ENCODE results near the gene CENPQ.
A peak's percentile ranks its signal among the peaks of the same experiment; 100 is the strongest.
"Not testable (repeated sequence)": the region's sequence is repeated elsewhere in the genome, so short reads cannot be mapped to it uniquely, and the experiment has no call there.

The CENPQ gene

GRCh38 chr6:49462927-49463611, at the start of gene CENPQ, which contains the start of gene MMUT:
TSS of gene CENPQ (plus strand) at chr6:49463370. CDS start at chr6:49470177, 6,807 bp downstream.
TSS of gene MMUT (minus strand) at chr6:49463253. CDS start at chr6:49459466, 3,787 bp downstream.
- DNase-seq, result peak; percentile 89 to 98

DNA sequence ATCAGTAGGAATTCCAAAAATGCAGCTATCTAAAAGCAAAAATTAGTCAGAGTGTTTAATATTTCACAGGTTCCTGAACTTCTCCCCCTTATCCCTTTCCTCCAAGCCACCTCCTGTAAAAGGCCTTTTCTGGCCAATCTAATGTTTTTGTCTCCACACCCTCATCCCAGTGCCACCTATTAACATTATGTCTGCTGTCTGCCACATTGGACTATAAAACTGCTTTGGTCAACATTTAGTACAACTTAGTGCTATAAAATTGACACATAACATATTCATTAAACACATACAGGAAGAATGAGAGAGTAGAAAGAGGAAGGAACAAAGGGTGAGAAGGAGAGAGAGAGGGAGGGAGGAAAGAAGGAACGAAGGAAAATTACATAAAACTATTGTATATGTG, 47.8 kb upstream of the CENPQ start:
- DNase-seq, result no peak

DNA sequence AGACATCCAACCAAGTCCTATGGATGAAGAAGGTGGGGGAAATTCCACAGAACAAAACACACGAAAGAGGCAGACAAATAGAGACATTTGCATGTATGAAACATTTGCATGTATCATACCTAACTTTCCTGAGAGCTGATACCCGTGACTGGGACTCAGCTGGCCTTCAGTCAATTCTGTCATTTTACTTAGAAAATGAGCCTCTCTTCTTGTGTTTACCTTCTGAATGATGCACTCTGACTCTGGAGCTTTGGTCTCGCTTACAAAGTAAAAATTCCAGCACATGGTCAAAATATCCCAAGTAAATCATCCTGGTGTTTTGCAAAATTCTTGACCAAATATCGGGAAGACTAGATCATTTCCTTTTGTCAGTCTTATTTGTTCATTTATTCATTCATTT, 47.0 kb upstream of the CENPQ start:
- peak; percentile 44 to 62 for DNase-seq

- DNase-seq, result peak; percentile 5 to 32
Observed at GRCh38 chr6:49423817-49424216, 39.4 kb upstream of the CENPQ start.

GRCh38 chr6:49430187-49430586, 33.0 kb upstream of the CENPQ start:
- no peak for DNase-seq

DNA sequence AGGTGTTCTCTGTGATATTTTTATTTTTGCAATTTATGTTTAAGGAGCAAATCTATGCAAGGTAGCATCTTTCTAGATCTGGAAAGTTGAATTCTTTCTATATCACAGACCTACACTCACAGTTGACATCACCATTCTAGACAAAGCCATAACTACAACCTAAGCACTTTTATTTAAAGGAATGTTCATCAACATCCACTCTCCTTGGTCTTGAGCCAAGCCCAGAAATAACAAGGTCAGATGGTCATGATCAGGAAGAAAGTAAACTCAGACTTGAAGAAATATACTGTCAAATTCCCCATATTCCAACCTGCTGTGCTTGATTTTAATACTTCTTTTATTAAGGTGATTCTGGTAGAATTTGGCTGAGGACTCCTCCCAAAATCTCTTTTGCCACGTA, 32.3 kb upstream of the CENPQ start:
- DNase-seq, result no peak

DNA sequence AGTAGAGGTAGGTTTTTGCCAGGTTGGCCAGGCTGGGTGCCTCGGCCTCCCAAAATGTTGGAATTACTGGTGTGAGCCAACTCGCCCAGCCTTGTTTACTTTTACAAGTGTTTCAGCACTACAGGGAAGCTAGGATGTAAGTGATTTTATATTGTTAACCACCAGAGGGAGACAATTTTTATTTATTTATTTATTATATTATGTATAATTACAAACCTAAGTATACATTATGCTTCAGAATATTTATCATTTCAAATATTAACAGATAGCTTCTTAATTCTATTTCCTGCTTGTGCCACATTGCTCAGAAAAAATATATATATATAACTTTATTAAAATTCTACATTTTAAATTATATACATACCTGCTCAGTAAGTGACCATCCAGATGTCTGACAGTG, 9.9 kb upstream of the CENPQ start:
- peak in 1 of 2 experiments; percentile 14 for DNase-seq

GRCh38 chr6:49454787-49455709, 8.1 kb upstream of the CENPQ start:
- DNase-seq, result no peak

DNA sequence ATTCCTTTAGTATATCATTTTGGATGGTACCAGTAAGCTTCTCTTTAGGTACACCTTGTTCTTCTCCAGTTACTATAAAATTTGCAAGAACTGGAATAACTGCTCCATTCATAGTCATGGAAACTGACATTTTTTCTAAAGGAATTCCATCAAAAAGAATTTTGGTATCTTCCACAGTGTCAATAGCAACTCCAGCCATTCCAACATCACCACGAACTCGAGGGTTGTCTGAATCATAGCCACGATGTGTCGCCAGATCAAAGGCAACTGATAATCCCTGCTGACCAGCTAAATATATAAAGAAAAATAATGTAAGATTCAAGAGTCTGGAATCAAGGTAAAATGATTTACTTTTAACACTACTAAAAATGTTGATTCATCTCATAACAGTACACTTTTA, 5.4 kb upstream of the CENPQ start:
- DNase-seq, result no peak

DNA sequence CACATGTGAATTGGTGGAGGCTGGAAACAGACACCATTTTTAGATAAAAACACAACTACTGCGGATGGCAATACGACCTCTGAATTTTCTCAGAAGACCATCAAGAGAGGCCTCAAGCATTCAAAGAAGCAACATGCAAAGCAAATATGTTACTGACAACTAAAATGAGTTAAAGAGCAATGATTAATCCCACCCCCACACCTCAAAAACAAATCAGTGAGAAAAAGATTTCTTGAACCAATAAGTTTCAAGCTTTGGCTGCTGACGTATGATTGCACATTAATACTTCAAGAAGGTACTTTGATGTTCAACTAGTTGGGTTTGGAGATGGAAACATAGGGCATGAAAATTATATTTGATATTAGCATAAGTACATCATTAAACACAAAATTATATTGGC, 1.1 kb upstream of the CENPQ start:
- DNase-seq, result no peak

GRCh38 chr6:49462599-49462926, 607 bp upstream of the CENPQ start:
- peak in 1 of 2 experiments; percentile 26 for DNase-seq

DNA sequence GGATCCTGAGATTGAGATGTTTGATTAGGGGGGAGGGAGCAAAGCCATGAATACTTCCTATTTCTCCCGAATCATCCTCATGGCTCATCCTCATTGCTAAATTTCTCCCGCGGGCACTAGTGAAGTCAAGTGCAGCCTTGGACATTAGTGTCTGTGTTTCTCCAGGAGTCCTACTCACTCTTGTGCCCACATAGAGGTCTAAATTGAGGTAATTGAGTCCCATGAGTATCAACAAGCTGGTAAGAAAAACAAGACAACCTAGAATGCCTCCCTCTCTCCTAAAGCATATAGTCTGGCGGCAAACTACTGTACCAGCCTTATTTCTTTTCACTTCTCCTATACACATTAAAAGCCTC, 420 bp downstream of the CENPQ start:
- no peak for DNase-seq

- no peak for DNase-seq
Observed at GRCh38 chr6:49464691-49465090, 1.5 kb downstream of the CENPQ start.

DNA sequence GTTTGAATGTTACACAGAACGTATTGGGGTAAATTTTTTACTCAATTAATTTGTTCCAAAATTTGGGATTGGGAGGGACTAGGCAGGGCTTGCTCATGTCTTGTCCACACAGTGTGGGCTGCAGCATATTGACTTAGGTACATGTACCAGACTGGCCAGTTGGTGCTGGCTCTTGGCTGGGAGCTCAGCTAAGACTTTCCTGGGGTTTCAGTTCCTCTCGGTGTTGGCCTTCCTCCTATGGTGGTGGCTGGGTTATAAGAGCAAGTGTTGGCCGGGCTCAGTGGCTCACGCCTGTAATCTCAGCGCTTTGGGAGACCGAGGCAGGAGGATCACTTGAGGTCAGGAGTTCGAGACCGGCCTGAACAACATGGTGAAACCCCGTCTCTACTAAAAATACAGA, 4.9 kb downstream of the CENPQ start:
- no peak for DNase-seq

DNA sequence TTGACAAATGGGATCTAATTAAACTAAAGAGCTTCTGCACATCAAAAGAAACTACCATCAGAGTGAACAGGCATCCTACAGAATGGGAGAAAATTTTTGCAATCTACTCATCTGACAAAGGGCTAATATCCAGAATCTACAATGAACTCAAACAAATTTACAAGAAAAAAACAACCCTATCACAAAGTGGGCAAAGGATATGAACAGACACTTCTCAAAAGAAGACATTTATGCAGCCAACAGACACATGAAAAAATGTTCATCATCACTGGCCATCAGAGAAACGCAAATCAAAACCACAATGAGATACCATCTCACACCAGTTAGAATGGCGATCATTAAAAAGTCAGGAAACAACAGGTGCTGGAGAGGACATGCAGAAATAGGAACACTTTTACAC, 13.4 kb downstream of the CENPQ start:
- DNase-seq, result not testable (repeated sequence)

GRCh38 chr6:49479308-49479970, 16.3 kb downstream of the CENPQ start:
- DNase-seq, result no peak

- not testable (repeated sequence) for DNase-seq
Observed at GRCh38 chr6:49481846-49482245, 18.7 kb downstream of the CENPQ start.

DNA sequence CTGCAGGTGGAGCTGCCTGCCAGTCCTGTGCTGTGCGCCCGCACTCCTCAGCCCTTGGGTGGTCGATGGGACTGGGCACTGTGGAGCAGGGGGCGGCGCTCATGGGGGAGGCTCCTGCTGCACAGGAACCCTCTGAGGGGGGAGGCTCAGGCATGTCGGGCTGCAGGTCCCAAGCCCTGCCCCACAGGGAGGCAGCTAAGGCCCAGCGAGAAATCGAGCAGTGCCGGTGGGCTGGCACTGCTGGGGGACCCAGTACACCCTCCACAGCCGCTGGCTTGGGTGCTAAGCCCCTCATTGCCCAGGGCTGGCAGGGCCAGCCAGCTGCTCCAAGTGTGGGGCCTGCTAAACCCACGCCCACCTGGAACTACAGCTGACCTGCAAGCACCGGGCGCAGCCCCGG, 20.2 kb downstream of the CENPQ start:
- not testable (repeated sequence) for DNase-seq

DNA sequence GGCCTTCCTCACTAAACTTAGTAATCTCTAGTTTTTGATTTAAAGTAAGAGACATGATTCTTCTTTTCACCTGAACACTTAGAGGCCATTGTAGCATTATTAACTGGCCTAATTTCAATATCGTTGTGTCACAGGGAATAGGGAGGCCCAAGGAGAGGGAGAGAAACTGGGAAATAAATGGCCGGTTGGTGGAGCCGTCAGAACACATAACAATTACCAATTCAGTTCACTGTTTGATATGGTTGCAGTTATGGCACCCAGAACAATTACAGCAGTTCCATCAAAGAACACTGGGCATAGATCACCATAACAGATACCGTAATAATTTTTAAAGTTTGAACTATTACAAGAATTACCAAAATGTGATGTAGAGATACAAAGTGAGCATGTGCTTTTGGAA, 27.5 kb downstream of the CENPQ start:
- DNase-seq, result no peak

GRCh38 chr6:49497304-49497703, 34.1 kb downstream of the CENPQ start:
- no peak for DNase-seq

- DNase-seq, result no peak
Observed at GRCh38 chr6:49499126-49499525, 36.0 kb downstream of the CENPQ start.

- no peak for DNase-seq
Observed at GRCh38 chr6:49499623-49500022, 36.5 kb downstream of the CENPQ start, which contains the start of gene GLYATL3. TSS of gene GLYATL3 (plus strand) at chr6:49499923. CDS start at chr6:49511991, 12,068 bp downstream.

GRCh38 chr6:49504666-49505065, 41.5 kb downstream of the CENPQ start:
- no peak for DNase-seq
